Activated T-helper 2 cell treated with anti-CD3 and anti-CD28 coated beads, Interferon-gamma antibody, Interleukin-2, Interleukin-4, amounts not matched to agents 10 μg/mL and 5 μg/mL and 100 μg/mL, durations not matched to agents 14 hours and 24 hours and 36 hours (primary cell): Measurements from ENCODE around the gene NRARP. TPM values are rescaled to one million over a fixed set of nuclear protein-coding genes. Genes with fewer than 3 reads are reported as not detected.
"Not testable (repeated sequence)": the region's sequence is repeated elsewhere in the genome, so short reads cannot be mapped to it uniquely, and the experiment has no call there.

Experiments used
- DNase-seq: peaks from one replicate; pipeline ENCODE4 v3.0.0; 2021; ENCODE audit warnings: low spot score
- H3K27ac Mint-ChIP-seq: one replicate; pipeline ENCODE4 v1.8.0; 2021; ENCODE audit warnings: mixed read lengths
- H3K27me3 Mint-ChIP-seq: one replicate; pipeline ENCODE4 v1.8.0; 2021; ENCODE audit warnings: low read depth, mixed read lengths
- H3K36me3 Mint-ChIP-seq: one replicate; pipeline ENCODE4 v1.8.0; 2021; ENCODE audit warnings: low read depth, mixed read lengths
- H3K4me1 Mint-ChIP-seq: one replicate; pipeline ENCODE4 v1.8.0; 2021; ENCODE audit warnings: low read depth, mixed read lengths
- H3K4me3 Mint-ChIP-seq: one replicate; pipeline ENCODE4 v1.8.0; 2021; ENCODE audit warnings: low read depth, mild to moderate bottlenecking, moderate library complexity, mixed read lengths
- H3K9me3 Mint-ChIP-seq: one replicate; pipeline ENCODE4 v1.8.0; 2021; ENCODE audit warnings: mixed read lengths
- intact Hi-C: fragments of 100-400 bp; cut with micrococcal nuclease; formaldehyde crosslinking; loops from one replicate; pipeline ENCODE4 v1.15.1; 2023
- total RNA-seq: library from RNA; stranded (reverse); gene quantifications from 2 replicates; pipeline ENCODE4 v1.2.3, GENCODE V29; 2022

Gene NRARP
- total RNA-seq, 1 donor from 2014 or later = 9.3 TPM

GRCh38 chr9:137270929-137271695 is 31.0 kb downstream of the NRARP start:
- no peaks in the 10 kb centered on the region for H3K9me3 Mint-ChIP-seq
- DNase-seq = no peak
- H3K36me3 Mint-ChIP-seq = peaks cover 32% of the 10 kb centered on the region

DNA sequence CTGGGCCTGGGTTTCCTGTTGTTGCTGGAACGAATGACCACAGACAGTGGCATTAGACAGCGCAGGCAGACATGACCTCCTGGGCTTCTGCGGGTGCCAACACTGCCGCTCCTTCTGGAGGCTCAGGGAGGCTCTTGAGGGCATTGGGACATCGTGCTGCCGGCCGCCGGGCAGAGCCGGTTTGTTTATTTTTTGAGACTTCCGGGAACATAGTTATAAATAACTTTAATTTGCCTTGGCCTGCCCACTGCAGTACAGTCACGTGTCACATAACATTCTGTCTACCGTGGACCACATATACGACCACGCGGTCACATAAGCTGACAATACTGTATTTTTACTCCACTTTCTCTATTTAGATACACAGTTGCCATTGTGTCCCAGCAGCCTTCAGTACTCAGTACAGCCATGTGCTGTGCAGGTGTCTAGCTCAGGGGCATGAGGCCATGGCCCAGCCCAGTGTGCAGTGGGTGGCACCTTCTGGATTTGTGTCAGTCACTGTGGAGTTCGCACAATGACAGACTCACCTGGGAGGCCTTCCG is 32.8 kb downstream of the NRARP start:
- H3K27me3 Mint-ChIP-seq = no peaks in the 10 kb centered on the region
- peaks cover 36% of the 10 kb centered on the region for H3K36me3 Mint-ChIP-seq
- no peaks in the 10 kb centered on the region for H3K9me3 Mint-ChIP-seq
- peaks cover 6% of the 10 kb centered on the region for H3K4me1 Mint-ChIP-seq
- no peak overlapping the region for H3K27ac Mint-ChIP-seq
- intact Hi-C loops = no loop called here
- no peak overlapping the region for H3K4me3 Mint-ChIP-seq
- no peak for DNase-seq

More at GRCh38 chr9:137270929-137271695, 31.0 kb downstream of the NRARP start:
- Mint-ChIP-seq H3K4me1 (peaks cover 6% of the 10 kb centered on the region), H3K4me3 (no peak overlapping the region), H3K27me3 (no peaks in the 10 kb centered on the region), H3K27ac (no peak overlapping the region)
- intact Hi-C loops = no loop called here

- peaks cover 41% of the 10 kb centered on the region for H3K36me3 Mint-ChIP-seq
- H3K27ac Mint-ChIP-seq = no peak overlapping the region
- H3K4me3 Mint-ChIP-seq = no peak overlapping the region
These were observed 33.4 kb downstream of the NRARP start for GRCh38 chr9:137268538-137269201.

GRCh38 chr9:137267933-137268355 is 34.1 kb downstream of the NRARP start:
- H3K27ac Mint-ChIP-seq = no peak overlapping the region
- no peaks in the 10 kb centered on the region for H3K9me3 Mint-ChIP-seq
- no peak overlapping the region for H3K4me3 Mint-ChIP-seq
- H3K27me3 Mint-ChIP-seq = no peaks in the 10 kb centered on the region
- intact Hi-C loops = no loop called here
- no peak for DNase-seq
- peaks cover 6% of the 10 kb centered on the region for H3K4me1 Mint-ChIP-seq
- H3K36me3 Mint-ChIP-seq = peaks cover 40% of the 10 kb centered on the region

More at GRCh38 chr9:137268538-137269201, 33.4 kb downstream of the NRARP start:
- intact Hi-C loops = no loop called here
- Mint-ChIP-seq H3K9me3 (no peaks in the 10 kb centered on the region), H3K4me1 (peaks cover 6% of the 10 kb centered on the region), H3K27me3 (no peaks in the 10 kb centered on the region)
- DNase-seq = no peak

DNA sequence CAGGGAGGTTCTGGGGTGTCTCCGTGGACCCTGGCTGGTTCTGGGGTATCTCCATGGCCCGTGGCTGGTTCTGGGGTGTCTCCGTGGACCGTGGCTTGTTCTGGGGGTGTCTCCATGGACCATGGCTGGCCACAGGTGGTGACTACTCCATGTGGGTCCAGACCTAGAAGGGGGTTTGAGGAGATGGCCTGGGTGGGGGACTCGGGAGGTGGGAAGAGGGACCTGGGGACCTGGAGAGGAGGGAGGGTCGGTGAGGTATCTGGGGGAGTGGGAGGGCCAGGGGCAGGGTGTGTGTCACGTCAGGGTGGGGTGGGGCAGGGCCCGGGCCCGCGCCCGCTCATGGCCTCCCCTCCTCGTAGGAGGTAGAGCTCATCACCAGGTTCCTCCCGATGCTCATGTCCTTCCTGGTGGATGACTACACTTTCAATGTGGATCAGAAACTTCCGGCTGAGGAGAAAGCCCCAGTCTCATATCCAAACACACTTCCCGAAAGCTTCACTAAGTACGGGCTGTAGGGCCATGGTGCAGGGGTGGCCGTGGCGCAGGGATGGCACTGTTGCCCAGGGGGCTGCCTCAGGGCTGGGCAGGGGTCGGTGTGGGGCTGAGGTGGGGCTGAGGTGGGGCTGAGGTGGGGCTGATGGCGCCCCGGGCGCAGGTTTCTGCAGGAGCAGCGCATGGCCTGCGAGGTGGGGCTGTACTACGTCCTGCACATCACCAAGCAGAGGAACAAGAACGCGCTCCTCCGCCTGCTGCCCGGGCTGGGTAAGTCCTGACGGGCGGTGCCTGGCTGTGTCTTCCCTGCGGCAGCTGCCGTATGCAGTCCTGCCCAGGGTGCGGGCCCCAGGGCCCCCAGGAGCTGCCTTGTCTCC is 35.3 kb downstream of the NRARP start:
- Mint-ChIP-seq H3K9me3 (no peaks in the 10 kb centered on the region), H3K36me3 (peaks cover 46% of the 10 kb centered on the region), H3K4me1 (peaks cover 6% of the 10 kb centered on the region), H3K27ac (no peak overlapping the region), H3K27me3 (no peaks in the 10 kb centered on the region), H3K4me3 (no peak overlapping the region)
- intact Hi-C loops = no loop called here
- no peak for DNase-seq

- H3K27ac Mint-ChIP-seq = no peak overlapping the region
- intact Hi-C loops = no loop called here
- H3K9me3 Mint-ChIP-seq = no peaks in the 10 kb centered on the region
- DNase-seq = no peak
- H3K4me3 Mint-ChIP-seq = no peak overlapping the region
- peaks cover 47% of the 10 kb centered on the region for H3K36me3 Mint-ChIP-seq
- peaks cover 3% of the 10 kb centered on the region for H3K4me1 Mint-ChIP-seq
- no peaks in the 10 kb centered on the region for H3K27me3 Mint-ChIP-seq
These were observed 35.9 kb downstream of the NRARP start for GRCh38 chr9:137266162-137266527.

DNA sequence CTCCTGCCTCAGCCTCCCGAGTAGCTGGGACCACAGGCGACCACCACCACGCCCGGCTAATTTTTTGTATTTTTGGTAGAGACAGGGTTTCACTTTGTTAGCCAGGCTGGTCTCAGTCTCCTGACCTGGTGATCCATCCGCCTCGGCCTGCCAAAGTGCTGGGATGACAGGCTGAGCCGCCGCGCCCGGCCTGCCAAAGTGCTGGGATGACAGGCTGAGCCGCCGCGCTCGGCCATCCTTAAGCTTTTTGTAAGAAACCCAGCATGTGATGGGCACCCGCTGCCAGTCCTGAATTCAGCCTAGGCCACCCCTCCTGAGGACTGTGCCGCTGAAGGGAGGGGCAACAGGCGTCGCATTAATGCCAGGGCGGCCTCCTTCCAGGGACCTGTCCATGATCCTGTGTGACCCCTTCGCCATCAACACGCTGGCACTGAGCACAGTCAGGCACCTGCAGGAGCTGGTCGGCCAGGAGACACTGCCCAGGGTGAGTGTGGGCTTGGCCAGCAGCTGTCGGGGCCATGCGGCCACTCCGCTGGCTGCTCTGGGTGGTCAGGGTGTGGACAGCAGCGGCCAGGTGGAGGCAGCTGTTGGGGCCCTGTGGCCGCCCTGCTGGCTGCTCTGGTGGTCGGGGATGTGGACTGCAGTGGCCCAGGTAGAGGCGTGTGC is 36.4 kb downstream of the NRARP start:
- H3K9me3 Mint-ChIP-seq = no peaks in the 10 kb centered on the region
- H3K27me3 Mint-ChIP-seq = no peaks in the 10 kb centered on the region
- DNase-seq = no peak
- no peak overlapping the region for H3K4me3 Mint-ChIP-seq
- peaks cover 2% of the 10 kb centered on the region for H3K4me1 Mint-ChIP-seq
- intact Hi-C loops = no loop called here
- peaks cover 47% of the 10 kb centered on the region for H3K36me3 Mint-ChIP-seq
- no peak overlapping the region for H3K27ac Mint-ChIP-seq

DNA sequence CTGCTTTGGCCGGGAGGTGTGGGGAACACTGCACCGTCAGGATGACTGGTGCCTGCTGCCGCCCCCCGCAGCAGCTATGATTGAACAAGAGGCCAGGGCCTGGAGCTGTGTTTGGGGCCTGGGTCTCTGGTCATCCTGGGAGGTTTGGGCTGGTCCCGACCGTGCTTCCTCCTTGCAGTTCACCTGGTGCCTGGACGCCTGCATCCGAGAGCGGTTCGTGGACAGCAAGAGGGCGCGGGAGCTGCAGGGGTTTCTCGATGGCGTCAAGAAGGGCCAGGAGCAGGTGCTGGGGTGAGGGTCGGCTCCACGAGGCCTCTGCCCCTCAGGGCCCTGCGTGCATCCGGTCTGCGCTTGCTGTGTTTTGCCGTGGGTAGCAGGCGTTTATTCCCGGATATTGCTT is 38.0 kb downstream of the NRARP start:
- H3K4me3 Mint-ChIP-seq = no peak overlapping the region
- H3K9me3 Mint-ChIP-seq = no peaks in the 10 kb centered on the region
- DNase-seq = no peak
- H3K4me1 Mint-ChIP-seq = no peaks in the 10 kb centered on the region
- H3K27ac Mint-ChIP-seq = no peak overlapping the region
- H3K36me3 Mint-ChIP-seq = peaks cover 42% of the 10 kb centered on the region
- H3K27me3 Mint-ChIP-seq = no peaks in the 10 kb centered on the region
- intact Hi-C loops = no loop called here

DNA sequence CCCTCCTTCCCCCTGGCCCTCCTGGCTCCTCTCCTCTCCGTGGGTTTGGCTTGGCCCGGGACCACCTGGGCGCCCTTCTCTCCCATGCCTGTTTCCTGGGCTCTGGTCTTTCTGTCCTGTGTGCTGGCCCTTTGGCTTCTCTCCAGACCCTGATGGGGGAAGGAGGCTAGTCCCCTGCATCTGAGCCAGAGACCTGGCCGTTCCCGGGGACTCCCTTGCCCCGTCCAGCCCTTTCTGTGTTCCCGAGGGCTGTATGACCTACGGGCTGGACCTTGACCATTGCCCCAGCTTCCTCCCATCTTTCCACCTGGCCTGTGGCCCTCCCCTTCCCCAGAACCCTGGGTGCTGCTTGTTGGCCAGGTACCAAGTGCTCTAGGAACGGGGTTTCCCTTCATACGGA is 38.6 kb downstream of the NRARP start:
- Mint-ChIP-seq H3K27ac (no peak overlapping the region), H3K36me3 (peaks cover 42% of the 10 kb centered on the region), H3K27me3 (no peaks in the 10 kb centered on the region), H3K4me3 (no peak overlapping the region), H3K4me1 (no peaks in the 10 kb centered on the region), H3K9me3 (no peaks in the 10 kb centered on the region)
- intact Hi-C loops = no loop called here
- DNase-seq = no peak

DNA sequence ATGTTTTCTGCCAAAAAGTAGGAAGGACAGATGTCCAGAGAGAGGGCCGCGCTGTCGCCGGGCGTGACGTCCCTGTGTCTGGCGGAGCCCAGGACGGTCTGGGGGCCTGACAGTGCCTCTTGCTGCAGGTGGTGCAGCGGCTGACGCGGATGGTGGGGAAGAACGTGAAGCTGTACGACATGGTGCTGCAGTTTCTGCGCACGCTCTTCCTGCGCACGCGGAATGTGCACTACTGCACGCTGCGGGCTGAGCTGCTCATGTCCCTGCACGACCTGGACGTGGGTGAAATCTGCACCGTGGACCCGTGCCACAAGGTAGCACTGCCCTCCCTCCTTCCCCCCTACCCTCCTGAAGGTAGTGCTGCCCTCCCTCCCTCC is 39.2 kb downstream of the NRARP start:
- intact Hi-C loops = no loop called here
- no peaks in the 10 kb centered on the region for H3K27me3 Mint-ChIP-seq
- peaks cover 42% of the 10 kb centered on the region for H3K36me3 Mint-ChIP-seq
- H3K4me1 Mint-ChIP-seq = no peaks in the 10 kb centered on the region
- H3K27ac Mint-ChIP-seq = no peak overlapping the region
- DNase-seq = no peak
- no peak overlapping the region for H3K4me3 Mint-ChIP-seq
- no peaks in the 10 kb centered on the region for H3K9me3 Mint-ChIP-seq

GRCh38 chr9:137262173-137262908 is 39.7 kb downstream of the NRARP start:
- H3K4me1 Mint-ChIP-seq, H3K27me3 Mint-ChIP-seq, H3K9me3 Mint-ChIP-seq, H3K27ac Mint-ChIP-seq, H3K4me3 Mint-ChIP-seq, DNase-seq, intact Hi-C loops: not testable (repeated sequence)
- H3K36me3 Mint-ChIP-seq = peaks cover 36% of the 10 kb centered on the region

DNA sequence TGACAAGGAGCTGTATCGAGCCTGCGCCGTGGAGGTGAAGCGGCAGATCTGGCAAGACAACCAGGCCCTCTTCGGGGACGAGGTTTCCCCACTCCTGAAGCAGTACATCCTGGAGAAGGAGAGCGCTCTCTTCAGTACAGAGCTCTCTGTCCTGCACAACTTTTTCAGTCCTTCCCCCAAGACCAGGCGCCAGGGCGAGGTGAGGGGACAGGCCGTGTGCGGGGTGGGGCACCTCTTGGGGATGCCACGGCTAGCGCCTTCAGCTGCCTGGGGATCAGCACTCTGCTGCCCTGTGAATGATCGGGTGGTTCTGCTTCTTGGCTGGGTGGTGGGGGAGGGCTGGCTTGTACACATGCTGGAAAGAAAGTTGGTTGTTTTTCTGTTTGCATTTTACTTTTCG is 45.2 kb downstream of the NRARP start:
- H3K27me3 Mint-ChIP-seq = no peaks in the 10 kb centered on the region
- no peak overlapping the region for H3K27ac Mint-ChIP-seq
- intact Hi-C loops = no loop called here
- peak overlapping the region; percentile 85 for H3K4me3 Mint-ChIP-seq
- peaks cover 29% of the 10 kb centered on the region for H3K36me3 Mint-ChIP-seq
- no peak for DNase-seq
- peaks cover 13% of the 10 kb centered on the region for H3K4me1 Mint-ChIP-seq
- no peaks in the 10 kb centered on the region for H3K9me3 Mint-ChIP-seq
